ENCODE results near the gene SESTD1. TPM values are rescaled to one million over a fixed set of nuclear protein-coding genes. Genes with fewer than 3 reads are reported as not detected.

Gene SESTD1
- polyA plus RNA-seq, 2 of the 4 experiments (the other 2 are of a cell fraction), result 12.6 to 26.0 TPM

GRCh38 chr2:179193759-179194394 lies 70.8 kb downstream of the SESTD1 start:
- ATAC-seq (no peak), FAIRE-seq (no peak), DNase-seq (ENCODE audit: low read depth in 1 of 2, low spot score in 1 of 2) (no peak)
- POLR2A ChIA-PET, result no interaction called here
- WGBS (ENCODE audit: missing lambda C conversion rate), result 62% methylated on average over 3 of the region's 3 CpGs
- H3K4me2 ChIP-seq, result no peak overlapping the region
- H3K4me3 ChIP-seq, result no peak overlapping the region
- no peaks in the 10 kb centered on the region for H3K4me1 ChIP-seq
- H3K9me3 ChIP-seq, result peaks cover 8% of the 10 kb centered on the region; the same call in 1 of the 3 replicates
- no peak for TF ChIP-seq ESRRA (IDR thresholded peaks at IDR 0.05; ENCODE audit: borderline replicate concordance, low read length)
- TF ChIP-seq MAFK (IDR thresholded peaks at IDR 0.05; ENCODE audit: partially characterized antibody), result peak; percentile 23
- CTCF ChIA-PET, result interaction anchor here (1.7 kb wide), 1 partner anchor 11 kb away, joined by 3 read pairs; no protein-coding TSS in a partner anchor
- H3K27ac ChIP-seq, result no peak overlapping the region

- ChIA-PET POLR2A (no interaction called here), CTCF (no interaction called here)
- no peak overlapping the region for H3K27ac ChIP-seq
- no peak for FAIRE-seq
- no peak for DNase-seq (ENCODE audit: low read depth in 1 of 2, low spot score in 1 of 2)
- peaks cover 8% of the 10 kb centered on the region; the same call in 1 of the 3 replicates for H3K9me3 ChIP-seq
- no peaks in the 10 kb centered on the region for H3K4me1 ChIP-seq
- TF ChIP-seq RARB (CRISPR knock-in tag; IDR thresholded peaks at IDR 0.05) (no peak), EHMT2 (IDR thresholded peaks at IDR 0.05; ENCODE audit: low read depth) (no peak), FOSB (CRISPR knock-in tag; IDR thresholded peaks at IDR 0.05) (no peak), CBX2 (IDR thresholded peaks at IDR 0.05; ENCODE audit: borderline replicate concordance, low read depth) (no peak), BHLHE40 (IDR thresholded peaks at IDR 0.05; ENCODE audit: low read depth, low read length) (no peak), RAD21 (conservative IDR thresholded peaks at IDR 0.05 in 1 of 2, IDR thresholded peaks at IDR 0.05 in 1 of 2) (no peak), ESRRA (IDR thresholded peaks at IDR 0.05; ENCODE audit: borderline replicate concordance, low read length) (no peak), MAZ (IDR thresholded peaks at IDR 0.05; ENCODE audit: borderline replicate concordance, low read depth, low read length) (no peak), REST (IDR thresholded peaks at IDR 0.05) (no peak), MYC (IDR thresholded peaks at IDR 0.05; ENCODE audit: borderline replicate concordance, low read length) (no peak), ZSCAN20 (CRISPR knock-in tag; IDR thresholded peaks at IDR 0.05) (no peak), CHD2 (IDR thresholded peaks at IDR 0.05; ENCODE audit: low read length, partially characterized antibody) (no peak), HEYL (CRISPR knock-in tag; IDR thresholded peaks at IDR 0.05) (no peak), RFX5 (IDR thresholded peaks at IDR 0.05) (no peak)
- TF ChIP-seq, protein P1, sequence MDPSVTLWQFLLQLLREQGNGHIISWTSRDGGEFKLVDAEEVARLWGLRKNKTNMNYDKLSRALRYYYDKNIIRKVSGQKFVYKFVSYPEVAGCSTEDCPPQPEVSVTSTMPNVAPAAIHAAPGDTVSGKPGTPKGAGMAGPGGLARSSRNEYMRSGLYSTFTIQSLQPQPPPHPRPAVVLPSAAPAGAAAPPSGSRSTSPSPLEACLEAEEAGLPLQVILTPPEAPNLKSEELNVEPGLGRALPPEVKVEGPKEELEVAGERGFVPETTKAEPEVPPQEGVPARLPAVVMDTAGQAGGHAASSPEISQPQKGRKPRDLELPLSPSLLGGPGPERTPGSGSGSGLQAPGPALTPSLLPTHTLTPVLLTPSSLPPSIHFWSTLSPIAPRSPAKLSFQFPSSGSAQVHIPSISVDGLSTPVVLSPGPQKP (IDR thresholded peaks at IDR 0.05; ENCODE audit: low read depth, low read length), result no peak
- TF ChIP-seq, protein P2, sequence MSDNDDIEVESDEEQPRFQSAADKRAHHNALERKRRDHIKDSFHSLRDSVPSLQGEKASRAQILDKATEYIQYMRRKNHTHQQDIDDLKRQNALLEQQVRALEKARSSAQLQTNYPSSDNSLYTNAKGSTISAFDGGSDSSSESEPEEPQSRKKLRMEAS (IDR thresholded peaks at IDR 0.05), result no peak
- no peak for ATAC-seq
- H3K4me2 ChIP-seq, result no peak overlapping the region
- 57% methylated on average over 2 of the region's 2 CpGs for WGBS (ENCODE audit: missing lambda C conversion rate)
- H3K4me3 ChIP-seq, result no peak overlapping the region
Measured at GRCh38 chr2:179191110-179191509, 73.5 kb downstream of the SESTD1 start.

- DNase-seq (ENCODE audit: low read depth in 1 of 2, low spot score in 1 of 2), result no peak
- H3K9me3 ChIP-seq, result peaks cover 5% of the 10 kb centered on the region; the same call in 1 of the 3 replicates
- no peak for ATAC-seq
- H3K4me3 ChIP-seq, result no peak overlapping the region
- H3K4me1 ChIP-seq, result no peaks in the 10 kb centered on the region
- no peak for FAIRE-seq
- no peak for TF ChIP-seq RARB (CRISPR knock-in tag; IDR thresholded peaks at IDR 0.05)
- TF ChIP-seq ESRRA (IDR thresholded peaks at IDR 0.05; ENCODE audit: borderline replicate concordance, low read length), result no peak
- TF ChIP-seq, protein P2 (IDR thresholded peaks at IDR 0.05), result no peak
- TF ChIP-seq NFE2L2 (conservative IDR thresholded peaks at IDR 0.05; ENCODE audit: low read length), result no peak
- TF ChIP-seq EP300 (IDR thresholded peaks at IDR 0.05), result no peak
- TF ChIP-seq HEYL (CRISPR knock-in tag; IDR thresholded peaks at IDR 0.05), result no peak
- TF ChIP-seq JUNB (IDR thresholded peaks at IDR 0.05), result no peak
- TF ChIP-seq MAZ (IDR thresholded peaks at IDR 0.05; ENCODE audit: borderline replicate concordance, low read depth, low read length), result no peak
- TF ChIP-seq CBX2 (IDR thresholded peaks at IDR 0.05; ENCODE audit: borderline replicate concordance, low read depth), result no peak
- no peak for TF ChIP-seq NR3C1 (IDR thresholded peaks at IDR 0.05)
- no peak for TF ChIP-seq HOXB13 (CRISPR knock-in tag; IDR thresholded peaks at IDR 0.05; ENCODE audit: low read depth)
- TF ChIP-seq MYC (IDR thresholded peaks at IDR 0.05; ENCODE audit: borderline replicate concordance, low read length), result no peak
- no peak for TF ChIP-seq HDAC2 (IDR thresholded peaks at IDR 0.05)
- TF ChIP-seq BCL3 (IDR thresholded peaks at IDR 0.05), result no peak
- no peak for TF ChIP-seq EHMT2 (IDR thresholded peaks at IDR 0.05; ENCODE audit: low read depth)
- no peak for TF ChIP-seq ZC3H11A (IDR thresholded peaks at IDR 0.05)
- TF ChIP-seq JUN (IDR thresholded peaks at IDR 0.05), result no peak
- no peak overlapping the region for H3K27ac ChIP-seq
- 17% methylated on average over 1 of the region's 1 CpG for WGBS (ENCODE audit: missing lambda C conversion rate)
- no peak overlapping the region for H3K4me2 ChIP-seq
- POLR2A ChIA-PET, result no interaction called here
- CTCF ChIA-PET, result no interaction called here
Measured at GRCh38 chr2:179186126-179186525, 78.5 kb downstream of the SESTD1 start.
